Activated CD4-positive, CD25-positive, alpha-beta regulatory T cell (primary cell): ENCODE measurements around the gene SORCS2.

Source experiments
- DNase-seq, 4 experiments: peaks; one replicate each; lab custom pipeline; 2025; lab: John Stamatoyannopoulos, UW

SORCS2 gene

GRCh38 chr4:7326306-7326692 is 134.0 kb downstream of the SORCS2 start:
- DNase-seq = no peak

- DNase-seq = no peak
These were observed 134.5 kb downstream of the SORCS2 start for GRCh38 chr4:7326693-7327340.

- DNase-seq = no peak
These were observed 135.1 kb downstream of the SORCS2 start for GRCh38 chr4:7327341-7327885.

GRCh38 chr4:7328162-7328912 is 136.0 kb downstream of the SORCS2 start:
- DNase-seq = no peak

GRCh38 chr4:7328913-7329638 is 136.7 kb downstream of the SORCS2 start:
- no peak for DNase-seq

GRCh38 chr4:7330031-7330596 is 137.8 kb downstream of the SORCS2 start:
- DNase-seq = no peak

- no peak for DNase-seq
These were observed 138.7 kb downstream of the SORCS2 start for GRCh38 chr4:7330811-7331681.

GRCh38 chr4:7331682-7332000 is 139.3 kb downstream of the SORCS2 start:
- DNase-seq = no peak

- no peak for DNase-seq
These were observed 140.1 kb downstream of the SORCS2 start for GRCh38 chr4:7332216-7333023.

GRCh38 chr4:7333024-7333780 is 140.9 kb downstream of the SORCS2 start:
- DNase-seq = no peak

- DNase-seq = no peak
These were observed 141.6 kb downstream of the SORCS2 start for GRCh38 chr4:7333801-7334421.

- no peak for DNase-seq
These were observed 142.4 kb downstream of the SORCS2 start for GRCh38 chr4:7334521-7335275.

GRCh38 chr4:7335344-7336066 is 143.2 kb downstream of the SORCS2 start:
- peak in 1 of 4 experiments; percentile 9 for DNase-seq

- no peak for DNase-seq
These were observed 143.8 kb downstream of the SORCS2 start for GRCh38 chr4:7336067-7336569.

- no peak for DNase-seq
These were observed 144.4 kb downstream of the SORCS2 start for GRCh38 chr4:7336732-7337131.

GRCh38 chr4:7337196-7338058 is 145.1 kb downstream of the SORCS2 start:
- no peak for DNase-seq

- DNase-seq = no peak
These were observed 145.7 kb downstream of the SORCS2 start for GRCh38 chr4:7338059-7338452.
